Measurements from ENCODE around the gene RHBDF2.

The RHBDF2 gene

DNA sequence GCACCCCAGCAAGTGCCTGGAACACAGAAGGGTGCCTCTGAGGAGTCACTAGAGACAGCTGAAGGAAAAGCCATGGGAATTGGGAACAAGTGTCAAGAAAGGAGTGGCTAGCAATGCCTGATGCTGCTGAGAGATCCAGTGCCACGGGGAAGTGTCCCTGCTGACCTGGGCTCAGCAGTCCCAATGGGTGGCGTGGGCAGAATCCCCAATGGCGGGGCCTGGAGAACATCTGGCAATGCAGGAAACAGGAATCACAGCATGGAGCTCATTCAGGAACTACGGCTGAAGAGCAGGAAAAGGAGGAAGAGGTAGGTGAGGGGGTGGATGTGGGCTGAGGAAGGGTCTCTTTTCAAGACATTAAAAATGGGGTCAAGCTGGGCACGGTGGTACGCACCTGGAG, 78.4 kb downstream of the RHBDF2 start:
- no peak for DNase-seq (ENCODE audit: low read depth, low spot score)
- H3K27ac ChIP-seq = no peak overlapping the region

DNA sequence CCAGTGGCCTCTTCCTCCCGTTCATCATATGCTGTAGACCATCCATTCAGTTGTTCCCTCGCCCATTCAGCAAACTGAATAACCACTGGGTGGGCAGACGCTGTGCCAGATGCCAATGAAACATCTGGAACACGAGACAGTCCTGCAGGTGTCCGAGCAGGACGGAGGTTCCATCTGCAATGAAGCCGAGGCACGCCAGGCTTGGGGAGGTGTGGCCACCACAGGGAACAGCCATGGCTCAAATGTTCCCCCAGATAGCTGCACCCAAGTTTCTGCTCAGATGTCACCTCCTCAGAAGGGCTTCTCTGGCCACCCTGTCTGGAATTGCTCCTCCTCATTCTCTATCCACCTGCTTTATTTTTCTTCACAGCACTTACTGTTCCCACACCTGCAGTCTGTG, 78.8 kb downstream of the RHBDF2 start:
- no peak overlapping the region for H3K27ac ChIP-seq
- no peak for DNase-seq (ENCODE audit: low read depth, low spot score)

GRCh38 chr17:76421044-76421407, 80.2 kb downstream of the RHBDF2 start:
- no peak for DNase-seq (ENCODE audit: low read depth, low spot score)

More at GRCh38 chr17:76421044-76421407, 80.2 kb downstream of the RHBDF2 start:
- H3K27ac ChIP-seq = no peak overlapping the region

All from epithelial cell of prostate (primary cell).